Astrocyte (in vitro differentiated cells and primary cell): ENCODE results near the gene RNPS1. TPM values are rescaled to one million over a fixed set of nuclear protein-coding genes. Genes with fewer than 3 reads are reported as not detected.

Source experiments
- DNase-seq: peaks from one replicate; pipeline ENCODE4 v3.0.0-alpha.2; 2010; ENCODE audit warnings: low read depth
- FAIRE-seq: peaks from 2 replicates; lab custom pipeline; 2011; peaks lifted over from hg19 to GRCh38; lab: Jason Lieb, UNC
- H2AFZ ChIP-seq: 2 replicates; pipeline ENCODE4 v1.6.0; 2012; ENCODE audit warnings: low read depth, low read length, inconsistent platforms
- H3K27ac ChIP-seq: 2 replicates; pipeline ENCODE4 v1.5.1; 2011; ENCODE audit warnings: low read depth, low read length, inconsistent platforms
- H3K27me3 ChIP-seq: 2 replicates; pipeline ENCODE4 v1.6.0; 2011; ENCODE audit warnings: low read length, inconsistent platforms; ENCODE audit not compliant: insufficient read depth
- H3K36me3 ChIP-seq: 2 replicates; pipeline ENCODE4 v1.5.1; 2011; ENCODE audit warnings: low read length, inconsistent platforms; ENCODE audit not compliant: insufficient read depth
- H3K4me1 ChIP-seq: 2 replicates; pipeline ENCODE4 v1.5.1; 2011; ENCODE audit warnings: low read length, inconsistent platforms; ENCODE audit not compliant: insufficient read depth
- H3K4me2 ChIP-seq: 2 replicates; pipeline ENCODE4 v1.6.0; 2012; ENCODE audit warnings: low read length, inconsistent platforms
- H3K4me3 ChIP-seq: 2 replicates; pipeline ENCODE4 v1.5.1; 2011; ENCODE audit warnings: low read depth, mild to moderate bottlenecking, low read length, inconsistent platforms; ENCODE audit not compliant: insufficient read depth
- H3K79me2 ChIP-seq: 2 replicates; pipeline ENCODE4 v1.6.0; 2012; ENCODE audit warnings: mild to moderate bottlenecking, low read length, inconsistent platforms; ENCODE audit not compliant: insufficient read depth
- H3K9ac ChIP-seq: 2 replicates; pipeline ENCODE4 v1.6.0; 2012; ENCODE audit warnings: mild to moderate bottlenecking, low read length, inconsistent platforms
- H3K9me3 ChIP-seq: 2 replicates; pipeline ENCODE4 v1.5.1; 2012; ENCODE audit warnings: low read depth, mild to moderate bottlenecking, low read length, inconsistent platforms; ENCODE audit not compliant: insufficient read depth
- H4K20me1 ChIP-seq: 2 replicates; pipeline ENCODE4 v1.6.0; 2012; ENCODE audit warnings: low read length, inconsistent platforms; ENCODE audit not compliant: insufficient read depth
- H3K27ac Mint-ChIP-seq: one replicate; pipeline ENCODE4 v1.8.0; 2021; ENCODE audit warnings: mild to moderate bottlenecking, mixed read lengths; ENCODE audit not compliant: unreplicated experiment
- H3K27me3 Mint-ChIP-seq: one replicate; pipeline ENCODE4 v1.8.0; 2021; ENCODE audit warnings: low read depth, mixed read lengths; ENCODE audit not compliant: unreplicated experiment
- H3K36me3 Mint-ChIP-seq: one replicate; pipeline ENCODE4 v1.8.0; 2021; ENCODE audit warnings: low read depth, mixed read lengths; ENCODE audit not compliant: unreplicated experiment
- H3K4me1 Mint-ChIP-seq: one replicate; pipeline ENCODE4 v1.8.0; 2021; ENCODE audit warnings: low read depth, mixed read lengths; ENCODE audit not compliant: unreplicated experiment
- H3K4me3 Mint-ChIP-seq: one replicate; pipeline ENCODE4 v1.8.0; 2021; ENCODE audit warnings: mild to moderate bottlenecking, moderate library complexity, mixed read lengths; ENCODE audit not compliant: unreplicated experiment
- H3K9me3 Mint-ChIP-seq: one replicate; pipeline ENCODE4 v1.8.0; 2021; ENCODE audit warnings: mild to moderate bottlenecking, mixed read lengths; ENCODE audit not compliant: unreplicated experiment
- CTCF ChIP-seq: IDR thresholded peaks from 2 replicates; pipeline ENCODE4 v1.5.1; 2011; ENCODE audit warnings: low read depth, mild to moderate bottlenecking, inconsistent platforms, low read length, moderate library complexity; ENCODE audit not compliant: insufficient read depth
- EZH2 ChIP-seq: IDR thresholded peaks from 2 replicates; pipeline ENCODE4 v1.6.1; 2012; ENCODE audit warnings: mild to moderate bottlenecking, low read length, inconsistent platforms; ENCODE audit not compliant: insufficient read depth
- total RNA-seq: library from RNA; stranded (reverse); gene quantifications from 2 replicates; pipeline ENCODE4 v1.2.1, GENCODE V29; 2021

RNPS1 gene
- total RNA-seq, 1 donor from 2014 or later = 209 TPM

DNA sequence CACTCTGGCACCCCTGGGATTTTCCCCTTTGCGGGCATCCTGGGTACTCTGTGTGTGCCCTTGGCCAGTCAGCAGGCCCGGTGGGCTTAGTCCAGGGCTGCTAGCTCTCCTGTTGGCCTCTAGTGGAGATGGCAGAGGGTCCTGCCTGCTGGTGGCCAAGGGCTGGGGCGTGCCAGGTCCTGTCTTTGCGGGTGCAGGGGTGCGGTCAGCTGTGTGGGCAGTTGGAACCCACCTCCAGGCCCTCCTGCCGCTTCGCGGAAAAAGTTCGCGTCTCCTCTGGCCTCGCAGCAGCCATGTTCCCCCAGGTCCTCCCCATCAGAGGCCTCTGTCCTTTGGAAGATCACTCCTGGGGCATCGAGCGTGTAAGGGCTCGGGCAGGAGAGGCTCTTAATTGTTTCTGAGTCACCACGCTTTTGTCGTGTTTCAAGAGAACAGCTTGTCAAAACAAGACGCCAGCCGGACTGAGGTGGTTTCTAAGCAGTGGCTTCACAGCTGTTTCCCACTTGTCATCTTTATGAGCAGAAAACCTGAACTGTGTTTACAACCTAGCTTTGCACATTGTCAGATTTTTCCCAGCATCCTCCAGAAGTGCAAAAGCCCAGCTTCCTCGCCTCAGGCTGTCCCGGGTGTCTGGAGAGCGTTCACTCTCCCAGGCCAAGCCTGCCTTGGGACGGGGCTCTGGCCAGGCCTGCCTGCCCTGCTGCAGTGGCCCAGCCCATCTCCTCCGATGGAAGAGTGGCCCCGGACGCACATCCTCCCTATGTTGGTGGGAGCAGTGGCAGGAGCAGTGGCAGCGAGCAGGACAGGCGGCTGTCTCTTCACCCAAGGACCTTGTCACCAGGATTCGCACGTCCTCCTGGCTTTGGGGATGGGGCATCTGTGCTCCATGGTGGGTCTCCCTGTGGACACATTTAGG, 36.7 kb downstream of the RNPS1 start:
- no peaks in the 10 kb centered on the region for H3K27me3 ChIP-seq
- no peak overlapping the region for H3K27ac Mint-ChIP-seq
- H2AFZ ChIP-seq = no peak overlapping the region
- TF ChIP-seq EZH2 = no peak
- FAIRE-seq = no peak
- peaks cover 25% of the 10 kb centered on the region for H3K79me2 ChIP-seq
- no peak overlapping the region for H3K4me3 Mint-ChIP-seq
- peaks cover 62% of the 10 kb centered on the region for H4K20me1 ChIP-seq
- no peak overlapping the region for H3K27ac ChIP-seq
- H3K4me1 Mint-ChIP-seq = peaks cover 2% of the 10 kb centered on the region
- H3K4me2 ChIP-seq = no peak overlapping the region
- DNase-seq = no peak
- no peaks in the 10 kb centered on the region for H3K9me3 Mint-ChIP-seq
- H3K9ac ChIP-seq = no peak overlapping the region
- peaks cover 4% of the 10 kb centered on the region for H3K36me3 Mint-ChIP-seq
- no peaks in the 10 kb centered on the region for H3K9me3 ChIP-seq
- H3K4me3 ChIP-seq = no peak overlapping the region
- H3K27me3 Mint-ChIP-seq = no peaks in the 10 kb centered on the region
- peaks cover 5% of the 10 kb centered on the region for H3K4me1 ChIP-seq
- peaks cover 4% of the 10 kb centered on the region for H3K36me3 ChIP-seq

- Histone ChIP-seq H3K27ac (no peak overlapping the region), H3K9ac (no peak overlapping the region), H3K79me2 (peaks cover 34% of the 10 kb centered on the region), H2AFZ (no peak overlapping the region), H3K4me1 (peaks cover 7% of the 10 kb centered on the region), H3K9me3 (no peaks in the 10 kb centered on the region), H3K4me3 (no peak overlapping the region), H3K4me2 (no peak overlapping the region), H3K27me3 (no peaks in the 10 kb centered on the region), H3K36me3 (peaks cover 4% of the 10 kb centered on the region), H4K20me1 (peaks cover 61% of the 10 kb centered on the region)
- Mint-ChIP-seq H3K27ac (no peak overlapping the region), H3K9me3 (no peaks in the 10 kb centered on the region), H3K27me3 (no peaks in the 10 kb centered on the region), H3K4me3 (no peak overlapping the region), H3K4me1 (peaks cover 7% of the 10 kb centered on the region), H3K36me3 (peaks cover 6% of the 10 kb centered on the region)
- DNase-seq = no peak
- no peak for TF ChIP-seq EZH2
- no peak for TF ChIP-seq CTCF
- no peak for FAIRE-seq
These were observed 37.5 kb downstream of the RNPS1 start for GRCh38 chr16:2230376-2230775.

GRCh38 chr16:2229632-2230250, 38.2 kb downstream of the RNPS1 start:
- no peak for FAIRE-seq
- Histone ChIP-seq H3K9ac (no peak overlapping the region), H4K20me1 (peaks cover 66% of the 10 kb centered on the region), H3K4me1 (peaks cover 7% of the 10 kb centered on the region), H3K79me2 (peaks cover 40% of the 10 kb centered on the region), H3K4me2 (no peak overlapping the region), H3K27me3 (no peaks in the 10 kb centered on the region), H3K27ac (no peak overlapping the region), H3K4me3 (no peak overlapping the region), H2AFZ (no peak overlapping the region), H3K9me3 (no peaks in the 10 kb centered on the region), H3K36me3 (peaks cover 4% of the 10 kb centered on the region)
- H3K4me3 Mint-ChIP-seq = no peak overlapping the region
- H3K36me3 Mint-ChIP-seq = peaks cover 6% of the 10 kb centered on the region
- peaks cover 7% of the 10 kb centered on the region for H3K4me1 Mint-ChIP-seq
- H3K27ac Mint-ChIP-seq = no peak overlapping the region
- no peaks in the 10 kb centered on the region for H3K27me3 Mint-ChIP-seq
- no peak for TF ChIP-seq EZH2
- H3K9me3 Mint-ChIP-seq = no peaks in the 10 kb centered on the region
- DNase-seq = no peak
